VCaP (cell line): Measurements from ENCODE around the gene TNP1.

Experiments
- H3K27ac ChIP-seq: fragments of 450-650 bp; 2 replicates; pipeline ENCODE4 v1.5.1; 2017
- CTCF ChIP-seq: fragments of 450-650 bp; conservative IDR thresholded peaks from 2 replicates; pipeline ENCODE4 v1.5.1; 2017; ENCODE audit warnings: mild to moderate bottlenecking, moderate library complexity

The TNP1 gene

GRCh38 chr2:216822470-216822869 lies 37.4 kb downstream of the TNP1 start:
- no peak for TF ChIP-seq CTCF
- no peak overlapping the region for H3K27ac ChIP-seq

- H3K27ac ChIP-seq, result no peak overlapping the region
- TF ChIP-seq CTCF, result no peak
These were observed 39.2 kb downstream of the TNP1 start for GRCh38 chr2:216820709-216821108.

GRCh38 chr2:216819766-216820165 lies 40.1 kb downstream of the TNP1 start:
- no peak overlapping the region for H3K27ac ChIP-seq
- no peak for TF ChIP-seq CTCF

- no peak for TF ChIP-seq CTCF
- no peak overlapping the region for H3K27ac ChIP-seq
These were observed 40.8 kb downstream of the TNP1 start for GRCh38 chr2:216819055-216819454.

GRCh38 chr2:216810399-216811160 lies 49.3 kb downstream of the TNP1 start:
- H3K27ac ChIP-seq, result no peak overlapping the region
- no peak for TF ChIP-seq CTCF
